GM12872 (cell line): ENCODE results near the gene SLC38A9.

Experiments
- TF ChIP-seq, protein P1 (sequence below): IDR thresholded peaks from 3 replicates; pipeline ENCODE4 v1.5.1; 2011; ENCODE audit warnings: low read depth, mild to moderate bottlenecking, low read length, moderate library complexity; ENCODE audit not compliant: insufficient read depth

SLC38A9 gene

GRCh38 chr5:55604611-55605067 lies 107.5 kb downstream of the SLC38A9 start:
- TF ChIP-seq, protein P1, sequence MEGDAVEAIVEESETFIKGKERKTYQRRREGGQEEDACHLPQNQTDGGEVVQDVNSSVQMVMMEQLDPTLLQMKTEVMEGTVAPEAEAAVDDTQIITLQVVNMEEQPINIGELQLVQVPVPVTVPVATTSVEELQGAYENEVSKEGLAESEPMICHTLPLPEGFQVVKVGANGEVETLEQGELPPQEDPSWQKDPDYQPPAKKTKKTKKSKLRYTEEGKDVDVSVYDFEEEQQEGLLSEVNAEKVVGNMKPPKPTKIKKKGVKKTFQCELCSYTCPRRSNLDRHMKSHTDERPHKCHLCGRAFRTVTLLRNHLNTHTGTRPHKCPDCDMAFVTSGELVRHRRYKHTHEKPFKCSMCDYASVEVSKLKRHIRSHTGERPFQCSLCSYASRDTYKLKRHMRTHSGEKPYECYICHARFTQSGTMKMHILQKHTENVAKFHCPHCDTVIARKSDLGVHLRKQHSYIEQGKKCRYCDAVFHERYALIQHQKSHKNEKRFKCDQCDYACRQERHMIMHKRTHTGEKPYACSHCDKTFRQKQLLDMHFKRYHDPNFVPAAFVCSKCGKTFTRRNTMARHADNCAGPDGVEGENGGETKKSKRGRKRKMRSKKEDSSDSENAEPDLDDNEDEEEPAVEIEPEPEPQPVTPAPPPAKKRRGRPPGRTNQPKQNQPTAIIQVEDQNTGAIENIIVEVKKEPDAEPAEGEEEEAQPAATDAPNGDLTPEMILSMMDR = no peak

DNA sequence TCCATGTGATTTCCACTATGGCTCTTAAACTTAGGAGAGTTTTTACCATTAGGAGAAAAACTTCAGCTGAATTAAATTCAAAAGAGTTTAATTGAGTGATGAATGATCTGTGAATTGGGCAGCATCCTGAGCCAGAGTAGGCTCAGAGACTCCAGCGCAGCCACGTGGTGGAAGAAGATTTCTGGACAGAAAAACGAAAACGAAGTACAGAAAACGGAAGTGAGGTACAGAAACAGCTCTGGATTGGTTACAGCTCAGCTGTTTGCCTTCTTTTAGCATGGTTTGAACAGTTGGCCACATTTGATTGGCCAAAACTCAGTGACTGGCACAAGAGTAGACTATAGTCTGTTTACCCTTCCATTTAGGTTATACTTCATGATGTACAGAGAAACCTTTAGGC lies 108.2 kb downstream of the SLC38A9 start:
- TF ChIP-seq, protein P1 = no peak

DNA sequence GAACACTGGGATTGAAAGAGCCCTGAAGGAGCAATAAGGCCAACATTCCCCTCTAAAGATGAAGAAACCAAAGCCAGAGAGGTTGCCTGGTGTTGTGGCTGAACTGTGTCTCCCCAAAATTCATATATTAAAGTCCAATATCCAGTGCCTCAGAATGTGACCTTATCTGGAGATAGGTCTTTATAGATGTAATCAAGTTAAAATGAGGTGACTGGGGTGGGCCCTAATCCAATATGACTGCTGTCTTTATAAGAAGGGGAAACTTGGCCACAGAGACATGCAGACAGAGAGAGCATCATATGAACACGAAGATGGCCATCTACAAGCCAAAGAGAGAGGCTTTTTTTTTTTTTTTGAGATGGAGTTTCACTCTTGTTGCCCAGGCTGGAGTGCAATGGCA lies 110.5 kb downstream of the SLC38A9 start:
- TF ChIP-seq, protein P1 = no peak

- TF ChIP-seq, protein P1 = no peak
Measured at GRCh38 chr5:55601204-55601618, 110.9 kb downstream of the SLC38A9 start.

GRCh38 chr5:55600497-55601203 lies 111.5 kb downstream of the SLC38A9 start:
- TF ChIP-seq, protein P1 = no peak

DNA sequence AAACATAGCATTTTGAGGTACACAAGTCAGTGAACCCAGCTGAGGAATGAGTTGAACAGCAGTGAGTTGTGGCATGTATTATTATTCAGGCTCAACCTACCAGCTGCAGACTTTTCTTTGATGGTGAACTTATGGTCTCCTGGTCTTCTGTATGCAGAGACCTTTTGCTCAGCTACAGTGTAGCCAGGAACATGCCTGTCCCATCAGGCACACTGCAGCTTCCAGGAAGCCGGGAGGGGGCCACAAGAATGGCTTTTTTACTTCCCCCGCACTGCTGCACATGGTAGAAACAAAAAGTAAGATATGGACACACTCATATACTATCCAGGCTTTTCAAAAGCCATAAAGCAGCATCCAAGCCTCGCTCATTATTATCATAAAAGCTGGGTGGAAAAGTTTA lies 112.0 kb downstream of the SLC38A9 start:
- TF ChIP-seq, protein P1 = no peak

- TF ChIP-seq, protein P1 = no peak
Measured at GRCh38 chr5:55599148-55600050, 112.7 kb downstream of the SLC38A9 start.
